MCF 10A (cell line): ENCODE data around the gene EFCC1. TPM values are rescaled to one million over a fixed set of nuclear protein-coding genes. Genes with fewer than 3 reads are reported as not detected.

Experiments
- BruUV-seq: library from RNA; stranded (reverse); fragments of 400-500 nt; replicated peaks from 2 replicates; lab custom pipeline; 2021; lab: Mats Ljungman, UMichigan
- CTCF ChIA-PET: fragments of 300-600 bp; sonication (Branson Sonifier 250); formaldehyde crosslinking; extraction: SDS; loops from one replicate; lab custom pipeline; 2021; ENCODE audit warnings: antibody characterized with exemption, inconsistent platforms; lab: Yijun Ruan, JAX
- POLR2A ChIA-PET: fragments of 300-600, 350-650 bp; sonication (Branson Sonifier 250); formaldehyde crosslinking; extraction: SDS; loops from one replicate; lab custom pipeline; 2020; ENCODE audit warnings: antibody characterized with exemption, inconsistent platforms; lab: Yijun Ruan, JAX
- DNase-seq: peaks from one replicate; pipeline ENCODE4 v3.0.0-alpha.2; 2018; ENCODE audit not compliant: unreplicated experiment
- H3K27ac Mint-ChIP-seq: one replicate; pipeline ENCODE4 v1.8.0; 2022; ENCODE audit warnings: mild to moderate bottlenecking, low read depth, mixed read lengths; ENCODE audit not compliant: unreplicated experiment
- H3K27me3 Mint-ChIP-seq: one replicate; pipeline ENCODE4 v1.8.0; 2022; ENCODE audit warnings: mixed read lengths; ENCODE audit not compliant: insufficient read depth, unreplicated experiment
- H3K36me3 Mint-ChIP-seq: one replicate; pipeline ENCODE4 v1.8.0; 2022; ENCODE audit warnings: mild to moderate bottlenecking, moderate library complexity, mixed read lengths; ENCODE audit not compliant: insufficient read depth, unreplicated experiment
- H3K4me1 Mint-ChIP-seq: one replicate; pipeline ENCODE4 v1.8.0; 2022; ENCODE audit warnings: mixed read lengths; ENCODE audit not compliant: insufficient read depth, unreplicated experiment
- H3K4me3 Mint-ChIP-seq: one replicate; pipeline ENCODE4 v1.8.0; 2022; ENCODE audit warnings: mild to moderate bottlenecking, moderate library complexity, mixed read lengths; ENCODE audit not compliant: unreplicated experiment
- H3K9me3 Mint-ChIP-seq: one replicate; pipeline ENCODE4 v1.8.0; 2022; ENCODE audit warnings: mixed read lengths; ENCODE audit not compliant: unreplicated experiment
- CTCF ChIP-seq: fragments of 200-600 bp; IDR thresholded peaks from one replicate; pipeline ENCODE4 v1.8.0; 2022; ENCODE audit warnings: antibody characterized with exemption, mild to moderate bottlenecking; ENCODE audit not compliant: unreplicated experiment
- intact Hi-C: fragments of 100-400 bp; cut with micrococcal nuclease; formaldehyde crosslinking; loops from 2 replicates; pipeline ENCODE4 v1.14.1; 2022
- total RNA-seq: library from RNA; stranded (reverse); gene quantifications from 2 replicates; pipeline ENCODE4 v1.2.3, GENCODE V29; 2022

Gene EFCC1
- total RNA-seq, 1 experiment from 2014 or later: not detected

GRCh38 chr3:129004639-129005295 lies 3.7 kb downstream of the EFCC1 start:
- TF ChIP-seq CTCF: no peak
- CTCF ChIA-PET: no interaction called here
- no peak for DNase-seq
- intact Hi-C loops: no loop called here
- Mint-ChIP-seq H3K36me3 (no peaks in the 10 kb centered on the region), H3K4me1 (no peaks in the 10 kb centered on the region), H3K27ac (no peak overlapping the region), H3K27me3 (peaks cover 62% of the 10 kb centered on the region), H3K4me3 (peak overlapping the region; percentile 21), H3K9me3 (no peaks in the 10 kb centered on the region)
- BruUV-seq: no TSS peak
- POLR2A ChIA-PET: no interaction called here

- Mint-ChIP-seq H3K4me3 (no peak overlapping the region), H3K36me3 (no peaks in the 10 kb centered on the region), H3K27ac (no peak overlapping the region), H3K27me3 (peaks cover 52% of the 10 kb centered on the region), H3K4me1 (no peaks in the 10 kb centered on the region), H3K9me3 (no peaks in the 10 kb centered on the region)
- intact Hi-C loops: no loop called here
- DNase-seq: no peak
- BruUV-seq: no TSS peak
- ChIA-PET CTCF (interaction anchor here (0.6 kb wide), 1 partner anchor 241 kb away, joined by 5 read pairs; no protein-coding TSS in a partner anchor), POLR2A (no interaction called here)
- TF ChIP-seq CTCF: no peak
Measured at GRCh38 chr3:129005526-129006303, 4.6 kb downstream of the EFCC1 start.

- Mint-ChIP-seq H3K9me3 (no peaks in the 10 kb centered on the region), H3K36me3 (no peaks in the 10 kb centered on the region), H3K27ac (no peak overlapping the region), H3K4me3 (no peak overlapping the region), H3K27me3 (peaks cover 44% of the 10 kb centered on the region), H3K4me1 (no peaks in the 10 kb centered on the region)
- intact Hi-C loops: no loop called here
- CTCF ChIA-PET: interaction anchor here (0.8 to 1.7 kb wide), 3 partner anchors 9 to 47 kb away, joined by 3 to 6 read pairs (median 5); no protein-coding TSS in a partner anchor
- no peak for TF ChIP-seq CTCF
- POLR2A ChIA-PET: no interaction called here
- no TSS peak for BruUV-seq
- no peak for DNase-seq
Measured at GRCh38 chr3:129006864-129007263, 5.8 kb downstream of the EFCC1 start.

- H3K27ac Mint-ChIP-seq: no peak overlapping the region
- no peaks in the 10 kb centered on the region for H3K36me3 Mint-ChIP-seq
- ChIA-PET CTCF (interaction anchor here (0.6 to 2.0 kb wide), 3 partner anchors 9 to 327 kb away, joined by 3 to 5 read pairs (median 5); no protein-coding TSS in a partner anchor), POLR2A (no interaction called here)
- BruUV-seq: no TSS peak
- H3K4me1 Mint-ChIP-seq: no peaks in the 10 kb centered on the region
- H3K4me3 Mint-ChIP-seq: no peak overlapping the region
- TF ChIP-seq CTCF: no peak
- H3K9me3 Mint-ChIP-seq: no peaks in the 10 kb centered on the region
- peaks cover 35% of the 10 kb centered on the region for H3K27me3 Mint-ChIP-seq
- intact Hi-C loops: no loop called here
- no peak for DNase-seq
Measured at GRCh38 chr3:129007792-129008191, 6.7 kb downstream of the EFCC1 start.
